Activated CD8-positive, alpha-beta memory T cell treated with anti-CD3 and anti-CD28 coated beads for 4 hours (primary cell): ENCODE data around the gene NAV2.

Experiments used
- DNase-seq, 2 donors: peaks; one replicate each; pipeline ENCODE4 v3.0.0-alpha.2; 2020; ENCODE audit warnings: low read depth in 2 of 2

NAV2 gene

DNA sequence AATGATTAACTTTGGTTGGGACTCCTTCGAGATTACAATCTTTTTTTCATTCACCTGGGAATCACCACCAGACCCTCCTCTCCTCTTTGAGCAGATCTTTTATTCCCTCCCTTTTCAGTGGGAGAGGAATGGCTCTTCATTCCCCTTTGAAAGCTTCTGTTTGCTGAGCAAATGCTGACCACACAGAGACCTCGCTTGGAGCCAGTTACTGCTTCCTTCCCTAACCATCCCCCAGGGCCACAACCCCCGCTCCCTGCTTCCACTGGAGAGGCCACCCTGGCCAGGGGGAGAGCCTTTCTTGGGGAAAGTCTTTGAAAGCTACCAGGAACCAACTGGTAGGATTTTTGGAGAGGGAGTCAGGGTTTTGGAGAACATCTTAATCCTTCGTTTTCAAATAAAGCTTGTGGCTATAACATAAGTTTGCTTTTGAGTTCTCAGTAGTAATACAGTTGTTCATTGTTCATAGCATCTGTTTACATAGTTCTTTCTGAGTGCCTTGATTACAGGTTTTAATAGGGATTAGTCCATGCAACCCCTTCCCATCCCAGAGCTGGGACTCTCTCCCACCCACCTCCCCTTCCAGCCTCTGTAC lies 309.2 kb downstream of the NAV2 start:
- DNase-seq: no peak

DNA sequence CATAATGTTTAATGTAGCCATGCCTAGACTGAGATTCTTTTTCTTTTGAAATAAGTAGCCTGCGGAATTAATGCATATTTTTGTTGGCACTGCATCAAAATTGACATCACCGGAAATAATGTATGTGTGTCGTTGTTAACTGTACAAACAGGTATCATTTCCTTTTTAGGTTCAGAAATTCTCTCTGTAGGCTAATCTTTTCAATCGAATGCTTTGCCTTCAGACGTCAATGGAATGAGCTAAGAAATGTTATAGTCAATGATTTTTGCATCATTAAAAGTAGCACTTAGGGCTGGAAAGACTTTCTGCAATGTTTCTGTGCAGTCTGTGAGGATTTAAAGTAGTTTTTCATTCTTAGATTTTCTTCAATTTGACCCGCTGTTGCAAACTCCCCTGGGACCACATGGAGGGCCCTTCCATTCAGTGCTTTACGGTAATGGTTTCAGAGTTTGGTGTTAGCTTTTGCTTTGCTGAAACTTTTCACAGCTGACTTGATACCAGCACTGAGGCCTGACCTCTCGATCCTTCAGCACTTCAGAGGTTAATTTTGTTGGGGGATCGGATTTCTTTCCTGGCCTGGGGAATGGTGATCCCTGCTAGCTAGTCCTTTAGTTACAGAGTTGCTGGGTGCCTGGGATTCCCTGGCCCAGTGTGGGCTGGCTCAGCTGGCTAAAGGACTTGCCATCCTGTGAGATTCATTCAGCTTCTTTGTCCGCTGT lies 309.9 kb downstream of the NAV2 start:
- DNase-seq: no peak

DNA sequence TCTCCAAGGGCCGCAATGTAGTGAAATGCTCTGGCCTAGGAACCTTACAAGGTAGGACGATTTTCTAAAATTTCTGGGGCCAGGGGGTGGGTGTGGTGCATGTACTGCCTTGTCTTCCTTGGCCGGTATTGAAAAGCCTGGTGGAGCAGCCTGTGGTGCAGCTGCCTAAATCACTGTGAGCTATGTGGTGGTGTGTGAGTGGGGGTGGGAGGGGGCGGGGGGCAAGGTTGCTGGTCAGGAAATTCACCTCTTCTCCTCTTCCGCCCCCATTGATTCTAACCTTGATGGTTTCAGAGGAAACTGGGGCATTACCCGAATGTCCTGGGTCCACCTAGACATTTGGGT lies 310.4 kb downstream of the NAV2 start:
- no peak for DNase-seq

DNA sequence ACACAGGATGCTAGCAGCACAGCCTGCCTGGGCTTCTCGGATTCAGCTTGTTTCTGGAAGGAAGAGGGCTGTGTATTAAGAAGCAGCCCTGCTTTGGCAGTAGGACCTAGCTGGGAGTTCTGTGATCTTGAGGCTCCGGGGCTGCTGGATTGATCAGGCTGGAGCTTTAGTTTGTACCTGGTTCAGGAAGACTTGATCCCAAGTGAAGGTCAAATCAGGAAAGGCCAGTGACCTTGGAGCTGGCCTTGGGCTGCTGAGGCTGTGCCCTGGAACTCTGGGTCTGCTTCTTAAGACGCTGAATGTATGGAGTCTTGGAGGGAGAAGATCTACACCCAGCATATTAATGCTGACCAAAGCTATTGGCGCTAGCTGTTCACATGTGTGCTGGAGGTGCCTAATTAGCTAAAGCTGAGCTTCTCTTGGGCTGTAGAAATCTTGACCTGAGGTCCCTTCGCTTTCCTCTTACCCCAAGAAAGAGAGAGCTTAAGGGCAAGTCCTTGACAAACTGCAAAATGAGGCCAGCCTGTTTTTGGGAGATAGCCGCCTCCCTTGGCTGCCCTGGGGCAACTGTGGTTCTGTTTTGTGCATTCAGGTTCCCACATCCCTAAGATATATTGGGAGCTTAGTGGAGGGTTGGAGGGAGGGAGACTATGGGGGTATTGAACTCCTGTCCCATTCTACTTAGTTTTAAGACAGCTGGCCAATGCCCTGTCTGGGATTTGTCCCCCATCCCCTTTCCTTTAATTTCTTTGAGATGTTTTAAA lies 311.7 kb downstream of the NAV2 start:
- no peak for DNase-seq

DNA sequence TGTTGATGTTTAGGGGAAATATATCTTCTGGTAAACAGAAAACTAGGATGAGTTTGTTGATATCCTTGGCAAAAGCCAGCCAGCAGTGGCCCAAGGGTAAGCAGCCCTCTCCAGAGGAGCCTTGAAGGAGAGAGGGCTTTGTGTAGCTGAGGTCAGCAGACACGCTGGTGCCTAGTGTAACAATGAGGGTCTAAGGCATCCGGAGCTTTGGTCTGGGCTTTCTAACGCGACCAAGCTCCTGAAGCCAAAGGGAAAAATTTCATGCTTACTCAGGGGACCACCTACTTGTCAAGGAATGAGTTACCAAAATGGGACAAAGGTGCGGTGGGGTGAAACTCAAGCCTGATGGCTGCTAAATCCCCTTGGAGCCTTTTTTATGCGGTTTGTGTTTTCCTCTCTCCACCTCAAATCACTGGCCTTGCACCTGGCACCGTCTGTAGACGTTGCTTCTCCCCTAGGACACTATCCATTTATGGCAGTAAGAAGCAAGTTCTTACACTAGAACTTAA lies 312.7 kb downstream of the NAV2 start:
- no peak for DNase-seq

DNA sequence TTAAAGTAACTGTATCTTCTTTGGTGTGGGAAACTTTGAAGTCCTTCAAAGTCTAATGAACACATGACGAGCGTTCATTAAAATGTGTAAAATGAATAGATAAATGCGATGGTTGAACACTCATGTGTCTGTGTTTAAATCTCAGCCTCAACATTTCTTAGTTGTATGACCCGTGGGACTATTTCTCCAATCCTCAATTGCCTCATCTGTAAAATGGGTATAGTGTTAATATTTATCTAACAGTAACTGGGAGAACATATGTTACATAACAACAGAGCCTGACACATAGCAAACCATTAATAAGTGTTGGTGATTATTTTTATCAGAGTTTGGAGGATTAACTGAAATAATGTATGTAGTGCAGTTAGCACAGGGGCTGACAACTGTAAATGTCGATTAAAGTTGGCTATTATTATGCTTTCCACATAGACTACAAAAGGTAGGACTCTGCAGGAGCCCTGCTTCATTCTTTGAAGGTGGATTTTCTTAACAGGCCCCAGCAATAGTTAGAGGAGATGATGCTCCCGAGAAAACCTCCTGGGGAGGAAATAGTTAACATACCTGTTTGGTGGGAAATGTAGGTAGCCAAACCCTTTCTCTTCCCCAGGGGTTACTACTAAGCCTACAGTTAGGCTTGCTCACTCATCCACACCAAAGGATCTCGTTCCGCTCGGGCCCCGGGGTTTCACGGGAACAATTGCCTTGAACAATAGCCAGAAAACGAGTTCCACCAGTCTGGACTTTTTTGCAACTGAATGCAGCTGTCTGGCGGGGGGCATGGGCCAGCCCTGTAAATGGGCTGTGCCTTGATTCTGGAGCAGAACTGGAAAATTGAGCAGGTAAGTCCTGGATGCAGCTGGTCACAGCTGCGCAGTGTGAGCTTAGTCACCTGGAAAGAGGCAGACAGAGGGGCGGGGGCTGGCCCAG lies 314.3 kb downstream of the NAV2 start:
- DNase-seq: no peak

DNA sequence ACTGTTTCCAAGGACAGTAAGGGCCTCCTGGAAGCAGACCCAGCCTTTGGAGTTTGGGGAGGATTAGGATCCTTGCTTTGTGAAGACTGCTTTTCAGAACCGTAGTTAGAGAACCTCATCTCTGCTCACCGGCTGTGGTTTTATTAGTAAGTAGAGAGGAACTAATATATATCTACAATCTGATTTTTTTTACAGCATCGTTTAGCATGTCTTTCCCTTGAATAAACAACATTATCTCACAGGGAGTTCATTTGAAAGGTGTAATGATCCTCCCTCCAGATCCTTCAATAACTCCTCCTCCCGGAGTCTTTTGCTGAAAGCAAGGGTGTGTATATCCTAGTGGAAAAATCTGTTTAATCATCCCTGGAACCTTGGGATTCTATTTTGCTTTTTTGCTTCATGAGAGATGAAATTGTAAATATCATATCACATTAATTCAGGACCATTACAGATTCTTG lies 314.9 kb downstream of the NAV2 start:
- no peak for DNase-seq

DNA sequence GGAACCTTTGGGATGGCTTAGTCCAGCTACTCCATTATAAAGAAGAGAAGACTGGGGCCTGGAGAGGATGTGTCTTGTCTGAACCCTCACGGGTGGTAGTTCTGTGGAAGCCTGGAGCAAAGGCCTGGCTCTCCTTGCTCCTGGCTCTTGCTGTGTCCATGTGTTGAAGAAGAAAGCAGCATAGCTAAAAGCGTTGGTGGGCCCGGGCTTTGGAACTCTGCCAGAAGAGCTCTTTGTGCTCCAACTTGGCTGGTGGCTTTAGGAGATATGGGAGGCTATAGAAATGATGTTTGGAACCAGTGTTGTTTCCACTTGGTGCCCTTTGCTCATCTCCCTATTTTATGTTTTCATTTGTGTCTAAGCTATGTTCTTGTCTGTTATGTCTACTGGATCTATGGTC lies 316.6 kb downstream of the NAV2 start:
- no peak for DNase-seq

DNA sequence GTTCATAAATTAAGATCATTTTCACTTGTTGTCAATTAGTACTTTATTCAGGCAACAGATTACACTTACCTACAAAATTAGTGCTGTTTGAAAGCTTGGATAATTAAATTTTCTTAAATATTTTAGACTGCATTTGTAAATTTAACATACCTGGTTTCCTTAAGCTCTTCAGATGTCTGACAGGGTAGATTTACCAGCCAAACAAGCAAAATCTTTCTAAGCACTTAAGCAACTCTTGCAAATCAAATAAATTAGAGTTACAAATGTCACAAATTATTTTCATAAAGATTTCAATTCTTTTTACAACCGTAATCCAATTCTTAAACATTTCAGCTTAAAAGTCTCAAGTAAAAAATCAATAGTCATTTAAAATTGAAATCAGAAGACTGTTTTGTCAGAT lies 317.8 kb downstream of the NAV2 start:
- no peak for DNase-seq

DNA sequence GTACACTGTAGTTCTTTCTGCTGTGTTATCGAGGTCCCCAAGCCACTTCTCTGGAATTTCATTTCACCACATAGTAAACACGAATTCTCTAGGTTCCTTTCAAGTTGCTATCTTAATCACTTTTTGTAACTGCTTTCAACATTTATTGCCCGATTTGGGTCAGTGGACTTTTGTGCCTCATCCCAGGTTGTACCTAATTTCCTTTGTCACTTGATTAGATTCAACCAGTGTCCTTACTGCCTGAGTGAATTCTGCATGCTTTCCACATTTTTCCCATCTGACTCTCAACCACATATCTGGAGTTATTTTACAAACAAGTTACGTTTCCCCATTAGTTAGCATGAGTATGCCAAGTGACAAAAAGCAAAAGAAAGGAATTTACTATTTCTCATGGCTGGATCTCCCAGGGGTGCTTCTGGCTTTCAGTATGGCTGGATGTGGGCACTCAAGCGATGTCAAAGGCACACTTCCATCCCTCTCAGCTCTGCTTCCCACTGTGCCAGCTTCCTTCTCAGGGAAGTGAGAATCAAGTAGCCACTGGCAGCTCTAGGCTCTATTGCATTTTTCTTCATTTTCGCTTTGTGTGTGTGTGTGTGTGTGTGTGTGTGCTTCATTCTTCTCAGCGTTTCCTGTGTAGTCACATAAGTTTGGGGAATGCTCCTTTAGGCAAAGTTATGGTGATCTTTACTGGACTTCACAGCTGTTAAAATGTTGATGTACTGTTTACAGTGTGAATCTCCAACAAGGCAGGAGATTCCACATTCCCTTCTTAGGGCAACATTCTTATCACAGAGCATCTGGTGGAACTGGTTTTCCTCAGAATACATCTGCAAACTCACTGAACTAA lies 318.7 kb downstream of the NAV2 start:
- DNase-seq: no peak

DNA sequence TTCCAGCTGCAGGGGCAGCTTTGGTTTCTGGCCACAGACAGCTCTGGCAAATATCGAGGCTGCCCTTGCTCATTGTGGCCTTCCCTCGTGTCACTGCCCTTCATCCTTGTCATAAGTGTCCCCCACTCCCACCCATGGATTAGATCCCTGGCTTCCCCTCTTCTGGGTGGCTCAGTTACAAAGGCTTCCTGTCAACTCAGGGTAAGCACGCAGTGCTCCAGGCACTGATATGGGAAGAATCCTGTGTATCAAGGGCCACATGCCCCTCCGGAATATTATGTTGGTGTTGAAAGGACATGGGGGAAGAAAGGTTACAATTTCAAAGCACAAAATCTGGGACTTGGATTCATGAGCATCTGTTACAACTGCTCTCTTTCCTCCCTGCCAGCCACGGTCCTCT lies 319.5 kb downstream of the NAV2 start:
- no peak for DNase-seq

DNA sequence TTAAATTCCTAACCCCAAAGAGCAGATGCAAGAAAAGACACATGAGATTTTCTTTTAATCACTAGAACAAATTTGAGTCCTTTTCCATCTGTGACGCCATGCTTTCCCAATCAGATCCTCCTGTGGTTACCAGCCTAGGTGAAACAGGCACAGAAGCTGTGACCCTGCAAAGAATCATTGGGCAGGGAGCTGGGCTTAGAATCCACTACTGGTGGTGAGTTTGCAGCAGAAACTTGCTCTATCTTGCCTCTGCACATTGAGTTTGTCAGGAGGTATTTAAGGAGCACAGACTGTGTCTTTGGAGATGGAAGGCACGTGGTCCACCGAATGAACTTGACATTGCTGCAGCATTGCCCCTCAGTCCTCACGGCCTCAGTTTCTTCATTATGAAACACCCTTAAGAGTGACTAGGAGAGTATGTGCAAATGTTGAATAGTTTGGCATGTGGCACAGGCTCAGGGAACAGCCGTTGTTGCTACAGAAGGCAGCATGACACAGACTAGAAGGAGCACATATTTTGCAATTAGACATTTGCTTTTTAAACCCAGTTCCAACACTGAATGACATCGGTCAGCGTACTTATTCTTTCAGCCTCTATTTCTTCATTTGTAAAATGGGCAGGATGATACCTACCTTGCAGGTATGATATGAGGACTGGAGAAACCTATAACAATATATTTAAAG lies 320.1 kb downstream of the NAV2 start:
- no peak for DNase-seq

DNA sequence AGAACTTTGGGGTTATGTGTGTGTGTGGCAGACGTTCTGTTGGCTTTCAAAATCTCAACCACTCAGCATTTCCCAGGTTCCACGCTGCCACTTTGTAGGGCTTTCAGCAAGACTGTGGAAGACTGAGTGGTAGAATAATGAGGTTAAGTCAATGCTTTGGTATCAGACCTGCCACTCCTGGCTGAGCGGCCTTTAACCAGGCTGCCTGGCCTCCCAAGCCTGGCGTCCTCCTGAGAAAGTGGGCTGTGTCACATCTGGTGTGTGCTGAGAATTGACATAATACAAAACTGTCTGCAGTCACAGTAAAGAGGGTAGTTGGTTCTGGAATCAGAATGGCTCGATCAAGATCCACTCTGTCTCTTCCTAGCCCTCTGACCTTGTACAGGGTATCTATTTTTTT lies 321.2 kb downstream of the NAV2 start:
- no peak for DNase-seq

DNA sequence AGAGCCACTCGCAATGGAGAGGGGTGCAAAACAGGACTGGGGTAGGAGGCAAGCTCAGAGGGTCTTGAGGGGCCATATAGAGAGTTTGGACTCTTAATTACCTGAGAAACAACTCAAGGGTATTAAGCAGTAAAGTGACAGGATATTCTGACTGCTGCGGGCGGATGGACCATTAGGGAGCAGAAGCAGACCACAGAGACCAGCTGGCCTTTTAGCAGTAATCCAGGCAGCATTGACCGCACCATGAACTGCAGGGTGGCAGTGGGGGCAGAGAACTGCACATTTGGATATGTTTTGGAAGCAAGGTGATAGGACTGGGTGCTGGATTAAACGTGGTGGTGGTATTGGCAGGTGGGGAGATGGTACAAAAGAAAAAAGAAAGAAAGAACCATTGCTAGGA lies 322.3 kb downstream of the NAV2 start:
- DNase-seq: no peak

DNA sequence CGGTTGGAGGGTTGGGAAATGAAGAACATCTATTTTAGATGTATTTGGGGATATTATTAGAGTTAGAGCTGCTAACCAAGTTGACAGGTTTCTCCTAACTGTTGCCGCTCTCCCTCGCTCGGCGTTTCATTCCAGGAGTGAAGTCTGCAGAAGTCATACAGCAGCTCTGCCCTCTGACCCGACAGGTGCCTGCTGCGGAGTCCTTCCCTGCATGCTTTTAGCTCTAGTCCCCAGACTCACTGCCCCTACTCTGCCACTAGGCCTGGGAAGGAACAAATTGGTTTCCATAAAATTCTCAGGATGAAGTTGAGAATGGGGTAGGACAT lies 322.7 kb downstream of the NAV2 start:
- DNase-seq: no peak

DNA sequence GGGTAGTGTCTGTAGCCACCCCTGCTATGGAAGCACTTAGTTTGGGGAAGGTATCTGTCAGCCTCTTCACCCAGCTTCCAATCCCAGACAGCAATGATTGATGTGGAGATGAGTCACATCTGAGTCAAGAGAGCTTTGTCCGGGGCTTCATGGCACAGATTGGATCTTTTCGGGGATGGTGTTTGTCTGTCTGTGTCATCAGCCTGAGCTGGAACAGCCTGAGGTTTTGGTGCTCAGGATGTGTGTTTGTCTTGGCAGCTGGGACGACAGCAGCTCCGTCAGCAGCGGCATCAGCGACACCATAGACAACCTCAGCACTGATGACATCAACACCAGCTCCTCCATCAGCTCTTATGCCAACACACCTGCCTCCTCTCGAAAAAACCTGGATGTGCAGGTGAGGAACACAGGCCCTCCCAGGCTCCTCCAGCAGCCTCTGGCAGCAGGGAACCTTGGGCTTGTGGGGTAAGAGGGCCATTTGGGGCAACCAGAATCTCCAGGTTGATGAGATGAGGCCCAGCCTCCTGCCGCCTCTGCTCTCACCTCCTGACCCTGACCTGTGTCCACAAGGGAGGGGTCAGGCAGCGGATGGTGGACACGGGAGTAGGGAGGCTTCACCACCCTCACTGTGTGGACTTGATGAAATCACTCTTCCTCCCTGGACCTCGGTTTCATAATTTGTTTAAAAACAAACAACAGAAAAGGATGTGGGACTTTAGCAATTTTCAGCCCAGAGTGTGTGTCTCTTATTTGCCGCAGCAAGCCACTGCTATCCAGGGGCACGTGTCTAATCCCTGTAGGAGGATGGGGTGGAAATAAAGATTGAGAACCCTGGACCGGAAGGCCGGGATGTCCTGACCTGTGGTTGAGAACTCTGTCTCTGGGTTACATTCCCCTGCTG lies 323.3 kb downstream of the NAV2 start:
- DNase-seq: no peak

DNA sequence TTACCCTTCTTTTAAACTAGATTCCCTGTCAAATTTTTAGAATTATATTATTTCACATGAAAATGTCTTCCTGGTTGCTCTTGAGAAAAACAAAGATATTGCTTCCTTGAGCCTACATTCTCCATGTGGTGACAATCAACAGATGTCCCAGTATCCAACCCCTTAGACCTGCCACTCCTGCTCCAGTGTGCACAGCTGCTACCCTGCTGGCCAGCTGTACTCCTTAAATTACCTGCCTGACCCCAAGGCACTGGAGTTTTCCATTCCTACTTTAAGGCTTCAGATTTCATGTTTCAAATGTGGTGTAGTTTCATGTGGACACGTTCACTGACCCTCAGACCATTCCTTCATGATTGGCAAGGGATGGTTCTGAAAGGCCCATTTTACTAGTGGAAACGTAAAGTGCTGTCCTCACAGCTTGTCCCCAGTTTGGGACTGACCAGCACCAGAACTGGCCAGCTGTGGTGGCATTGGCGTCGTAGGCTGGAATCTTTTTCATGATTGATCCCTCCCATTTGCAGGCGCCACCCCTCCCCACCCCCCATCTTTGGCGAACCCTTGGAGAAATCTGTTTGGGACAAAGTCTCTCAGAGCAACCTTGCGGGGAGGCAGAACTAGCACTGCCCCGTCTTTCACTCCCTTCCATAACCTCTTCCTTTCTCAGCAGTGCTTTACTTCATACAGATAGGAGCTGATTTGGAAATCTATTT lies 324.1 kb downstream of the NAV2 start:
- DNase-seq: no peak

DNA sequence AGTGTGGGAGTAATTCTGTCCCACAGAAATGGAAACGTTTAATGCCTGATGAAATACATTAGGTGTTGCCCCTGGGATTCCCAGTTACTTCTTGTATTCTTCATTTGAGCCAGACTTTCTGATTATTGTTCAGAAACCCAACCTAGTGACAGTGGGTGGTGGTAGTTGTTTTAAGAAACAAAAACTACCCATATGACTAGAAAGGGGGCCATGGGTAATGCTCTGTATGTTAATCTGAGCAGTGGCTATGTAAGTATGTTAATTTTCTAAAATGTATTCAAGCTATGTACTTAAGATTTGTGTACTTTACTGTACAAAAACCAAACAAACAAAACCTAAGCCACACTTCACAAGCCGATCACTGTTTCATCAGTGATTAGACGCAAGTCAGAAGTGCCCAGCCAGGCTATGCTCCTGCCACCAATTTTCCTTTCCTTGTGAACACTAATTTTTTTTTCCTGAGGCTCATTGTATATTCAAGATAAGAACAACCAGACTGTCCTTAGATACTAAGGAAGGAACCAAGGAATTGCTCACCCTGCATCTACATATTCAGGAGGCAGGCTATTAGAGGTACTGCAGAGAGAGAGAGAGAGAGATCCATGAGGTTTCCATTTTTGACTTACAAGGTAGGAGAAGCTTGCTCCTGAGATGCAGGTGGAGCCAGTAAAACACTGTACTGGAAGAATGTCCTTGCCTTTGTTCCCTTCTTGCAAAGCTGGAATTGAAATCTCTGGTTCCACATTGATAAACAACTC lies 324.9 kb downstream of the NAV2 start:
- no peak for DNase-seq
